Adrenal gland (tissue), 12 donors: ENCODE results near the gene UBAC2. TPM values are rescaled to one million over a fixed set of nuclear protein-coding genes. Genes with fewer than 3 reads are reported as not detected.

Experiments used
- DNase-seq, 7 donors: peaks; one replicate each; pipeline ENCODE4 v3.0.0-alpha.2; 2019 to 2020
- H3K27ac ChIP-seq, 5 donors: fragments of 200-600 bp; sonication (generic) in 4 of 5; 1 replicate in 3 of 5; 2 replicates in 2 of 5; pipeline versions ENCODE4 v1.5.1 to v1.8.0; 2016 to 2020; ENCODE audit warnings: mild to moderate bottlenecking in 1 of 5
- H3K27me3 ChIP-seq: fragments of 200-600 bp; 2 replicates; pipeline ENCODE4 v1.8.0; 2021
- H3K36me3 ChIP-seq, 2 donors: fragments of 200-600 bp; replicated peaks in 1 of 2; 1 replicate in 1 of 2; 2 replicates in 1 of 2; pipeline versions ENCODE4 v1.5.1 to v1.8.0; 2018 to 2022
- H3K4me1 ChIP-seq, 2 donors: fragments of 200-600 bp; replicated peaks in 1 of 2; 1 replicate in 1 of 2; 2 replicates in 1 of 2; pipeline versions ENCODE4 v1.5.1 to v1.8.0; 2018 to 2021
- H3K4me3 ChIP-seq, 4 donors: fragments of 200-600 bp; sonication (generic) in 3 of 4; one replicate each; pipeline ENCODE4 v1.5.1; 2016 to 2018
- H3K9me3 ChIP-seq, 3 donors: fragments of 200-600 bp; sonication (generic) in 1 of 3; replicated peaks in 1 of 3; 1 replicate in 2 of 3; 2 replicates in 1 of 3; pipeline versions ENCODE4 v1.5.1 to v1.8.0; 2016 to 2021
- POLR2A ChIP-seq, 2 donors: fragments of 450-650 bp; IDR thresholded peaks; one replicate each; pipeline ENCODE4 v1.6.1; 2017; ENCODE audit warnings: antibody characterized with exemption in 2 of 2, mild to moderate bottlenecking in 2 of 2, moderate library complexity in 1 of 2
- WGBS, 4 donors: extraction: QIAGEN DNeasy Blood & Tissue Kit in 2 of 4; methylation state at CpG; one replicate each; pipeline versions ENCODE4 v1.1.5 to v1.1.7; 2013 to 2017; 5-methylcytosine and 5-hydroxymethylcytosine counted together
- intact Hi-C, 2 donors: fragments of 100-400 bp; cut with DNase I; formaldehyde crosslinking; loops; one replicate each; pipeline versions ENCODE4 v1.14.1 to v1.15.0; 2022 to 2023
- polyA plus RNA-seq, 3 donors: library from polyadenylated mRNA; stranded (reverse); fragments of 200-250 nt in 2 of 3; fragments of 350-450 nt in 1 of 3; fragmentation: Illumina TruSeq in 1 of 3; extraction: RNeasy Lipid Tissue Mini Kit (QIAGEN cat#74804) in 1 of 3; gene quantifications; one replicate each; pipeline ENCODE4 v1.2.3, GENCODE V29; 2013 to 2014
- total RNA-seq, 9 donors: library from RNA; depleted of rRNA in 4 of 9; stranded (reverse); fragments of >200 nt in 4 of 9; fragments of 120-200 nt in 1 of 9; fragmentation: NEBNext Ultra II Directional in 1 of 9; extraction: Animal tissue kit (Norgen Biotek cat#: 25700) in 1 of 9; gene quantifications; one replicate each; pipeline versions ENCODE4 v1.1.0 to v1.2.4, GENCODE V29; 2013 to 2023
- TF ChIP-seq, protein P1 (sequence below), 6 experiments: fragments of 450-650 bp in 4 of 6; fragments of 200-600 bp in 2 of 6; sonication (generic) in 1 of 6; IDR thresholded peaks; 1 replicate in 5 of 6; 2 replicates in 1 of 6; pipeline versions ENCODE4 v1.5.1 to v1.8.0; 2016 to 2021; ENCODE audit warnings: antibody characterized with exemption in 6 of 6, mild to moderate bottlenecking in 2 of 6, moderate library complexity in 1 of 6
- donor health status: healthy with polysubstance abuse.
- donor health status: Bipolar disorder and iron deficiency.
- donor health status: DM: yes; HTN: yes; CAD: no.
- donor health status: DM: no; HTN: no; CAD: no.
- donor health status: DM: no; HTN: no; CAD: no.
- donor health status: DM: yes; HTN: yes; CAD: no.

UBAC2 gene
- total and polyA plus RNA-seq, 12 donors = 46.3 to 67.8 (median 53.5) TPM

DNA sequence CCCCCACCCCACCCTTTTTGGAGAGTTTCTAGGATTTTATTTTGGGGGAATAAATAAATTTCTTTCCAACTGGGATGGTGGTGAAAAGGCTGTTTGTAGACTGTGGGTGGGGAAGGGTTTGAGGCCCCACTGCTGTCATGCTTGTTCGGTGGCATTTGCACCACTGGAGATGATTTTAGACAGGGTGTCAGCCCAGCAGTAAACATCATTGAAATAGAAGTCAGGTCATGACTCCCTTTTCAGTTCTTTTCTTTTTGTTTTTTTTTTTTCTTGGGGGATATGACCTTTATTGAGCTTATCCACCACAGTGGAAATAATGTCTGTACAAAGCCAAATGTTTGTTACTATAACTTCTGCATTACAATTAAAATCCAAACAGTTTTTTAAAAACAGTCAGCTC lies 14.1 kb downstream of the UBAC2 start:
- H3K9me3 ChIP-seq = no peaks in the 10 kb centered on the region
- H3K4me1 ChIP-seq = peaks cover 11 to 14% of the 10 kb centered on the region in 2 donors
- H3K27me3 ChIP-seq = no peaks in the 10 kb centered on the region
- no peak overlapping the region for H3K27ac ChIP-seq
- no peak overlapping the region for H3K4me3 ChIP-seq
- no peak for DNase-seq
- intact Hi-C loops = no loop called here
- TF ChIP-seq, protein P1, sequence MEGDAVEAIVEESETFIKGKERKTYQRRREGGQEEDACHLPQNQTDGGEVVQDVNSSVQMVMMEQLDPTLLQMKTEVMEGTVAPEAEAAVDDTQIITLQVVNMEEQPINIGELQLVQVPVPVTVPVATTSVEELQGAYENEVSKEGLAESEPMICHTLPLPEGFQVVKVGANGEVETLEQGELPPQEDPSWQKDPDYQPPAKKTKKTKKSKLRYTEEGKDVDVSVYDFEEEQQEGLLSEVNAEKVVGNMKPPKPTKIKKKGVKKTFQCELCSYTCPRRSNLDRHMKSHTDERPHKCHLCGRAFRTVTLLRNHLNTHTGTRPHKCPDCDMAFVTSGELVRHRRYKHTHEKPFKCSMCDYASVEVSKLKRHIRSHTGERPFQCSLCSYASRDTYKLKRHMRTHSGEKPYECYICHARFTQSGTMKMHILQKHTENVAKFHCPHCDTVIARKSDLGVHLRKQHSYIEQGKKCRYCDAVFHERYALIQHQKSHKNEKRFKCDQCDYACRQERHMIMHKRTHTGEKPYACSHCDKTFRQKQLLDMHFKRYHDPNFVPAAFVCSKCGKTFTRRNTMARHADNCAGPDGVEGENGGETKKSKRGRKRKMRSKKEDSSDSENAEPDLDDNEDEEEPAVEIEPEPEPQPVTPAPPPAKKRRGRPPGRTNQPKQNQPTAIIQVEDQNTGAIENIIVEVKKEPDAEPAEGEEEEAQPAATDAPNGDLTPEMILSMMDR (IDR thresholded peaks at IDR 0.05) = no peak
- no peak for TF ChIP-seq POLR2A (IDR thresholded peaks at IDR 0.05)
- H3K36me3 ChIP-seq = no peaks in the 10 kb centered on the region
- 67 to 85% (median 71%) methylated on average over 1 of the region's 1 CpG for WGBS, 4 donors

DNA sequence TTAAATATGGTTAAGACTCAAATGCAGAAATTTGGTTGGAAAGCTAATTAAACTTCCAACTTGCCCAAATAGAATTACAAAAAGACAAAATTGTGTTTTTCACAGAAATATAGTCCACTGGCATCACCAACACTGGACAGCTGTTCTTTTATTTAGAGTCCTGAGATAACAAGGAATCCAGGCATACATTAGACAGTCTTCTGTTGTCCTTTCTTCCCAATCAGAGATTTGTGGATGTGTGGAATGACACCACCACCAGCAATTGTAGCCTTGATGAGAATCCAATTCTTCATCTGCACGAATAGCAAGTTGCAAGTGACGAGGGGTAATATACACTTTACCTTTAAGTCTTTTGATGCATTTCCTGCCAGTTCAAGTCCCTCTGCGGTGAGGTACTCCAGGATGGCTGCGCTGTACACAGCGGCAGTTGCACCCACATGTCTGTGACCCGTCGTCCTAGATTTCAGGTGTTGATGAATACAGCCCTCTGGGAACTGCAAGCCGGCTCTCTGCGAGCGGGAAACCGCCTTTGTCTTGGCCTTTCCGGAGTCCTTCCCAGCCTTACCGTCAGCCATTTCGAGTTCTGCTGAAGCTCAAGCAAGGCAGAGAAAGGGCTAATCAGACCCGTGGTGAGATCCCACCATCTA lies 14.7 kb downstream of the UBAC2 start:
- Histone ChIP-seq H3K9me3 (no peaks in the 10 kb centered on the region), H3K4me1 (peaks cover 11 to 14% of the 10 kb centered on the region in 2 donors), H3K36me3 (no peaks in the 10 kb centered on the region), H3K27ac (no peak overlapping the region), H3K27me3 (no peaks in the 10 kb centered on the region), H3K4me3 (no peak overlapping the region)
- WGBS, 4 donors = 85 to 94% (median 91%) methylated on average over 15 of the region's 15 CpGs
- no peak for TF ChIP-seq POLR2A (IDR thresholded peaks at IDR 0.05)
- TF ChIP-seq, protein P1 (IDR thresholded peaks at IDR 0.05) = no peak
- intact Hi-C loops = no loop called here
- no peak for DNase-seq

DNA sequence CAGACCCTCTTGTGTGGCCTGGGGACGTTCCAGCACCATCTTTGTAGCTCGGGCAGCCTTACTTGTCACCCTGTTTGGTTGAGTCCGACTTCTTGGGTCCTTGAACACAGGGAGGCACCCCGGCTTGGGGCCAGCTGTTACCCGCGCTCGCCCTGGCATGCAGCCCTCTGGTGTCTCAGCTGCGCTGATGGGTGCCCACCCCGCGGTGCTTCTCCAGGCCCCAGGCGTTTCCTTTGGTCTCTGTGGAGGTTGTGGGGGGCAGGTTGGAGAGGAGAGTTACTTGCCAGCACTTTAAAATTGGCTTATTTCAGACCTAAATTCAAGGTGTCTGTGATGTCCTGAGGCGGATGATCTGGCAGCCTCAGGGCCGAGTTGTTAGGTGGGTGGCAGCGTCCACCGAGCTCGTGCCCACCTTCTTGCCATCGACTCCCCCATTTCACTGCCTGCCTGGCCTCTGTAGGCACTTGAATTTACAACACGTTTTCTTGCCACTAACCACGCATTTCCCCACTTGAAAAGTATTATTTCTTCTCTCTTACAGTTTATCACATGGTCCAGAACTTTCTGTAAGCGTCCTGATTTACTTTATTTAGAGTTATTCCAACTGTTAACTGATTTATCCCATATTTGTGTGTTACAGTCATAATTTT lies 16.9 kb downstream of the UBAC2 start:
- intact Hi-C loops = no loop called here

DNA sequence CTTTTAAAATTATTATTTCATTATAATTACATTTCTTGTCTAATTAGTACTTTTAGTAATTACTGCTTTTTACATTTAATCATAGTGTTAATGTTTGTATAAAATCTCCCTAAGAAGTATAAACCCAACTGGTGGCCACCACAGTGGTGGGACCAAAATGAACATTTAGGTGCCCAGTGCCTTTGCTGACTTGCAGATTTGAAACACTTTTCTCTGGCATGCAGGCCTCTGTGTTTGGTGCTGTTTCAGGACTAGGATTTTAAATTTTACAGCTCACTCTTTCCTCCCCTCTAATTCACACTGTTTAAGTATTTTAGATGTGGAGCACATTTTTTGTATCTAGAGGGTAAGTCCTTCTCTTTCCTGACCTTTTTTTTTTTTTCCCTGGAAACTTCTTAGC lies 17.5 kb downstream of the UBAC2 start:
- DNase-seq = no peak
- Histone ChIP-seq H3K4me1 (peaks cover 11 to 18% of the 10 kb centered on the region in 2 donors), H3K27me3 (no peaks in the 10 kb centered on the region), H3K4me3 (no peak overlapping the region), H3K36me3 (no peaks in the 10 kb centered on the region), H3K27ac (no peak overlapping the region), H3K9me3 (no peaks in the 10 kb centered on the region)
- intact Hi-C loops = no loop called here
- no peak for TF ChIP-seq POLR2A (IDR thresholded peaks at IDR 0.05)
- TF ChIP-seq, protein P1 (IDR thresholded peaks at IDR 0.05) = no peak

More for the DNA sequence above, 16.9 kb downstream of the UBAC2 start:
- Histone ChIP-seq H3K36me3 (no peaks in the 10 kb centered on the region), H3K27me3 (no peaks in the 10 kb centered on the region), H3K4me1 (peaks cover 11 to 18% of the 10 kb centered on the region in 2 donors), H3K27ac (no peak overlapping the region), H3K9me3 (no peaks in the 10 kb centered on the region), H3K4me3 (no peak overlapping the region)
- DNase-seq = no peak
- WGBS, 4 donors = 75 to 83% (median 81%) methylated on average over 9 to 20 of the region's 20 CpGs
- no peak for TF ChIP-seq POLR2A (IDR thresholded peaks at IDR 0.05)
- TF ChIP-seq, protein P1 (IDR thresholded peaks at IDR 0.05) = no peak
